HUDEP-2 (cell line): ENCODE measurements around the gene ZNF750.

Source experiments
- DNase-seq, 76 experiments: peaks; one replicate each; lab custom pipeline; 2025; ENCODE audit not compliant: unreplicated experiment in 76 of 76; lab: John Stamatoyannopoulos, UW

ZNF750 gene

GRCh38 chr17:82860606-82861392 is 21.0 kb upstream of the ZNF750 start:
- DNase-seq: no peak

GRCh38 chr17:82859431-82860403 is 19.9 kb upstream of the ZNF750 start:
- DNase-seq: peak in 1 of 76 experiments; percentile 15

- no peak for DNase-seq
These were observed 18.7 kb upstream of the ZNF750 start for GRCh38 chr17:82858376-82859126.

- no peak for DNase-seq
These were observed 16.5 kb upstream of the ZNF750 start for GRCh38 chr17:82856361-82856760.

GRCh38 chr17:82854226-82854625 is 14.4 kb upstream of the ZNF750 start:
- DNase-seq: no peak

GRCh38 chr17:82851381-82851780 is 11.6 kb upstream of the ZNF750 start:
- no peak for DNase-seq

GRCh38 chr17:82849076-82849945 is 9.5 kb upstream of the ZNF750 start:
- DNase-seq: no peak

- DNase-seq: no peak
These were observed 8.3 kb upstream of the ZNF750 start for GRCh38 chr17:82848022-82848592.

- no peak for DNase-seq
These were observed 6.4 kb upstream of the ZNF750 start for GRCh38 chr17:82846061-82846691.

GRCh38 chr17:82845163-82845807 is 5.5 kb upstream of the ZNF750 start:
- no peak for DNase-seq

- no peak for DNase-seq
These were observed 5.0 kb upstream of the ZNF750 start for GRCh38 chr17:82844796-82845162.

GRCh38 chr17:82843904-82844680 is 4.3 kb upstream of the ZNF750 start:
- no peak for DNase-seq

- DNase-seq: no peak
These were observed 2.2 kb upstream of the ZNF750 start for GRCh38 chr17:82841921-82842596.

- no peak for DNase-seq
These were observed 609 bp upstream of the ZNF750 start for GRCh38 chr17:82840431-82840831.

- DNase-seq: no peak
These were observed 1.3 kb downstream of the ZNF750 start for GRCh38 chr17:82838386-82839063.

GRCh38 chr17:82837586-82838320 is 2.1 kb downstream of the ZNF750 start:
- no peak for DNase-seq
